A549 (cell line): ENCODE measurements around the gene HBE1. TPM values are rescaled to one million over a fixed set of nuclear protein-coding genes. Genes with fewer than 3 reads are reported as not detected.
"Not testable (repeated sequence)": the region's sequence is repeated elsewhere in the genome, so short reads cannot be mapped to it uniquely, and the experiment has no call there.

Experiments
- ATAC-seq, 2 experiments: fragments of 200-7000 bp in 1 of 2; fragments of >200 bp in 1 of 2; cut with Nextera tagmentation in 1 of 2; cut with Tn5 transposase in 1 of 2; 3 replicates each; pipeline versions ENCODE4 v1.8.0 to v1.9.1; 2018 to 2020; ENCODE audit warnings: mild to moderate bottlenecking in 1 of 2, moderate library complexity in 1 of 2
- CTCF ChIA-PET: fragments of 300-600 bp; sonication (Branson Sonifier 250); formaldehyde crosslinking; extraction: SDS; loops from one replicate; lab custom pipeline; 2021; ENCODE audit warnings: antibody characterized with exemption, inconsistent platforms; lab: Yijun Ruan, JAX
- POLR2A ChIA-PET: fragments of 350-600 bp; formaldehyde crosslinking; extraction: SDS; loops from one replicate; lab custom pipeline; 2021; ENCODE audit warnings: antibody characterized with exemption, inconsistent platforms; lab: Yijun Ruan, JAX
- DNase-seq, 2 experiments: peaks; one replicate each; pipeline versions ENCODE4 v3.0.0 to v3.0.0-alpha.2; 2011 to 2016; ENCODE audit warnings: low read depth in 1 of 2, low spot score in 1 of 2
- FAIRE-seq: peaks from 2 replicates; lab custom pipeline; 2011; peaks lifted over from hg19 to GRCh38; lab: Jason Lieb, UNC
- H3K27ac ChIP-seq, 2 experiments: fragments of >200 bp; sonication (Bioruptor Twin); formaldehyde crosslinking; 3 replicates each; pipeline ENCODE4 v1.5.1; 2016 to 2017
- H3K4me1 ChIP-seq: fragments of >200 bp; sonication (Bioruptor Twin); formaldehyde crosslinking; 3 replicates; pipeline ENCODE4 v1.6.1; 2016
- H3K4me2 ChIP-seq: fragments of >200 bp; sonication (Bioruptor Twin); formaldehyde crosslinking; 3 replicates; pipeline ENCODE4 v1.6.1; 2016
- H3K4me3 ChIP-seq: fragments of >200 bp; sonication (Bioruptor Twin); formaldehyde crosslinking; 3 replicates; pipeline ENCODE4 v1.5.1; 2016
- H3K9me3 ChIP-seq: fragments of >200 bp; sonication (Bioruptor Twin); formaldehyde crosslinking; 3 replicates; pipeline ENCODE4 v1.6.1; 2016
- CHD4 ChIP-seq: fragments of 200-600 bp; sonication (generic); IDR thresholded peaks from 2 replicates; pipeline ENCODE4 v1.6.1; 2016; ENCODE audit warnings: antibody characterized with exemption, mild to moderate bottlenecking, borderline replicate concordance
- EHF ChIP-seq: fragments of 250-450 bp; sonication (Bioruptor Pico); IDR thresholded peaks from 2 replicates; pipeline ENCODE4 v1.5.0; 2020; ENCODE audit warnings: mild to moderate bottlenecking
- EHMT2 ChIP-seq: fragments of 200-600 bp; sonication (generic); IDR thresholded peaks from 2 replicates; pipeline ENCODE4 v1.6.1; 2016; ENCODE audit warnings: antibody characterized with exemption, low read depth, mild to moderate bottlenecking, moderate library complexity
- EP300 ChIP-seq, 2 experiments: fragments of >200 bp; sonication (Bioruptor Twin); formaldehyde crosslinking; IDR thresholded peaks; 2 replicates in 1 of 2; 3 replicates in 1 of 2; pipeline ENCODE4 v1.6.1; 2016 to 2017
- ESRRA ChIP-seq: fragments of 150-350 bp; IDR thresholded peaks from 2 replicates; pipeline ENCODE4 v1.6.1; 2014; ENCODE audit warnings: mild to moderate bottlenecking, low read length, borderline replicate concordance
- FOSB ChIP-seq: fragments of 250-450 bp; sonication (Bioruptor Pico); IDR thresholded peaks from 2 replicates; pipeline ENCODE4 v1.5.0; 2020; ENCODE audit warnings: mild to moderate bottlenecking, moderate library complexity
- FOSL2 ChIP-seq, 2 experiments: fragments of 450-650 bp in 1 of 2; fragments of >200 bp in 1 of 2; sonication (Bioruptor Twin) in 1 of 2; formaldehyde crosslinking; IDR thresholded peaks; 2 replicates each; pipeline versions ENCODE4 v1.5.0 to v1.6.1; 2016 to 2020; ENCODE audit warnings: mild to moderate bottlenecking in 1 of 2, moderate library complexity in 1 of 2
- HDAC2 ChIP-seq: fragments of 200-600 bp; sonication (generic); IDR thresholded peaks from 2 replicates; pipeline ENCODE4 v1.6.1; 2016
- HEYL ChIP-seq: fragments of 250-450 bp; sonication (Bioruptor Pico); IDR thresholded peaks from 2 replicates; pipeline ENCODE4 v1.8.0; 2021; ENCODE audit warnings: mild to moderate bottlenecking, moderate library complexity
- JUNB ChIP-seq: fragments of >200 bp; sonication (Bioruptor Twin); formaldehyde crosslinking; IDR thresholded peaks from 2 replicates; pipeline ENCODE4 v1.6.1; 2016
- MAZ ChIP-seq: fragments of 150-350 bp; IDR thresholded peaks from 2 replicates; pipeline ENCODE4 v1.6.1; 2014; ENCODE audit warnings: antibody characterized with exemption, low read depth, low read length, borderline replicate concordance
- NR3C1 ChIP-seq: fragments of >200 bp; sonication (Bioruptor Twin); formaldehyde crosslinking; IDR thresholded peaks from 3 replicates; pipeline ENCODE4 v1.6.1; 2017
- RAD21 ChIP-seq, 2 experiments: fragments of >200 bp in 1 of 2; sonication (Bioruptor Twin) in 1 of 2; formaldehyde crosslinking in 1 of 2; IDR thresholded peaks in 1 of 2; conservative IDR thresholded peaks in 1 of 2; 2 replicates in 1 of 2; 3 replicates in 1 of 2; pipeline ENCODE4 v1.6.1; 2012 to 2018; ENCODE audit warnings: inconsistent platforms in 1 of 2
- RFX5 ChIP-seq: fragments of 450-650 bp; IDR thresholded peaks from 2 replicates; pipeline ENCODE4 v1.7.1; 2014; ENCODE audit warnings: antibody characterized with exemption, mild to moderate bottlenecking, moderate library complexity
- TFCP2L1 ChIP-seq: fragments of 250-450 bp; sonication (Bioruptor Pico); IDR thresholded peaks from 2 replicates; pipeline ENCODE4 v1.5.0; 2021; ENCODE audit warnings: mild to moderate bottlenecking
- TP53 ChIP-seq: fragments of 250-450 bp; sonication (Bioruptor Pico); IDR thresholded peaks from 2 replicates; pipeline ENCODE4 v1.5.0; 2021; ENCODE audit warnings: mild to moderate bottlenecking, moderate library complexity
- ZNF302 ChIP-seq: fragments of 250-450 bp; sonication (Bioruptor Pico); IDR thresholded peaks from 2 replicates; pipeline ENCODE4 v1.9.0; 2021; ENCODE audit warnings: inconsistent platforms, mild to moderate bottlenecking, moderate library complexity
- WGBS: methylation state at CpG from one replicate; pipeline ENCODE4 v1.1.6; 2017; ENCODE audit errors: missing lambda C conversion rate; 5-methylcytosine and 5-hydroxymethylcytosine counted together
- polyA minus RNA-seq: library from RNA; depleted of rRNA, polyadenylated mRNA; stranded (reverse); fragments of >200 nt; gene quantifications from 2 replicates; pipeline ENCODE4 v1.2.3, GENCODE V29; 2011; rRNA and poly(A)+ RNA removed
- polyA plus RNA-seq, 4 experiments: library from polyadenylated mRNA; depleted of rRNA in 3 of 4; stranded (reverse); fragments of >200 nt; fragmentation: RNase III in 1 of 4; extraction: RNeasy Plus Mini Kit Qiagen cat#74134 plus additional on column Dnase treatment in 1 of 4; gene quantifications; 2 replicates in 3 of 4; 3 replicates in 1 of 4; pipeline ENCODE4 v1.2.3, GENCODE V29; 2011 to 2017
- TF ChIP-seq, protein P1 (sequence below): fragments of >200 bp; sonication (Bioruptor Twin); formaldehyde crosslinking; IDR thresholded peaks from 3 replicates; pipeline ENCODE4 v1.6.1; 2016
- TF ChIP-seq, protein P2 (sequence below): fragments of >200 bp; sonication (Bioruptor Twin); formaldehyde crosslinking; IDR thresholded peaks from 2 replicates; pipeline ENCODE4 v1.6.1; 2016
- TF ChIP-seq, protein P3 (sequence below): IDR thresholded peaks from 2 replicates; pipeline ENCODE4 v1.6.1; 2012

HBE1 gene
- polyA plus RNA-seq (2011; rRNA removed) = 0.24 and 0.32 TPM in 2 replicates
- 0.10 and 0.15 TPM in 2 replicates for polyA plus RNA-seq (2012; cell fraction: cytosol; rRNA removed)
- polyA plus RNA-seq (2012; cell fraction: nucleus; rRNA removed) = 0.22 TPM in 1 of 2 replicates, not detected in the other
- 0.10 TPM in 1 of 3 replicates, not detected in the others for polyA plus RNA-seq (2017; fragmentation: RNase III; extraction: RNeasy Plus Mini Kit Qiagen cat#74134 plus additional on column Dnase treatment)
- polyA minus RNA-seq = 0.79 and 0.97 TPM in 2 replicates

DNA sequence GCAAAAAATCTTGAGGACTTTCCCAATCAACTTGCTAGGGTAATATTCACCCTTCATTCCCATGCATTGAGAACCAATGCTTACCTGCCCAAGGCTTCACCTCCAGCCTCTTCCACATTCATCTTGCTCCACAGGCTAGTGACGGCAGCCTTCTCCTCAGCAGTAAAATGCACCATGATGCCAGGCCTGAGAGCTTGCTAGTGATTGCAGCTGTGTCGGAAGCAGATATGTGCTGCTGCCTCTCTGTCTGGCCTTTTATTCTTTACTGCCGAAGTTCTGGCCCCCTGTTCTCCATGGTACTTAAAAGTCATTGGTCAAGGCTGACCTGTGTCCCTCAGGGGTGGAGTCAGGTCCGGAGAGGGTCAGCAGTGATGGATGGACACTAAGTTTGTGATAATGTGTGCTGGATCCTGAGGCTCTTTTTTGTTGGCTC is at the start of gene HBE1:
Gene HBE1 (minus strand): TSS at position 231 of the 433 bp plus-strand sequence. CDS start 55 bp downstream, at position 176.
- CTCF ChIA-PET = interaction anchor here (1.7 kb wide), 1 partner anchor 10 kb away, joined by 5 read pairs; no protein-coding TSS in a partner anchor
- POLR2A ChIA-PET = no interaction called here
- no peak for FAIRE-seq

DNA sequence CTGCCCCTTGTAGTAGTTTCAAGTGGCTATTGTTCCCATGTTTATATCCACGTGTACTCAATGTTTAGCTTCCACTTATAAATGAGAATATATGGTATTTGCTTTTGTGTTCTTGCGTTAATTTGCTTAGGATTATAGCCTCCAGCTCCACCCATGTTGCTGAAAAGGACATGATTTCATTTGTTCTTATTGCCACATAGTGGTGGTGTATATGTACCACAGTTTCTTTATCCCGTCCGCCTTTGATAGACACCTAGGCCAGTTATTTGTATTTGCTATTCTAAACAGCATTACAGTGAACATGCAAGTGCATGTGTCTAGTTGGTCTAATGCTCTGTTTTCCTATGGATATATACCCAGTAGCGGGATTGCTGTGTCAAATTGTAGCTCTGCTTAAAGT is 47.5 kb upstream of the HBE1 start:
- Histone ChIP-seq H3K4me1 (no peaks in the 10 kb centered on the region), H3K4me2 (no peak overlapping the region), H3K4me3 (no peak overlapping the region), H3K27ac (no peak overlapping the region), H3K9me3 (no peaks in the 10 kb centered on the region)
- whole genome bisulfite sequencing = 19% methylated on average over 5 of the region's 5 CpGs
- ATAC-seq = peak in 1 of 2 experiments; percentile 47; a peak in 2 of 6 replicates
- POLR2A ChIA-PET = no interaction called here
- DNase-seq = no peak
- CTCF ChIA-PET = interaction anchor here (2.1 kb wide), 1 partner anchor 27 kb away, joined by 7 read pairs; no protein-coding TSS in a partner anchor
- TF ChIP-seq NR3C1 (no peak), RAD21 (conservative IDR thresholded peaks at IDR 0.05 in 1 of 2, IDR thresholded peaks at IDR 0.05 in 1 of 2) (peak in 1 of 2 experiments; percentile 8; a peak in 1 of 5 replicates)
- no peak for FAIRE-seq

More for the DNA sequence above, at the start of gene HBE1:
- no peak within 1 kb of the TSS for H3K27ac ChIP-seq
- no peak for TF ChIP-seq EHF
- TF ChIP-seq EHMT2 = no peak
- TF ChIP-seq FOSB (CRISPR knock-in tag) = no peak
- TF ChIP-seq, protein P1, sequence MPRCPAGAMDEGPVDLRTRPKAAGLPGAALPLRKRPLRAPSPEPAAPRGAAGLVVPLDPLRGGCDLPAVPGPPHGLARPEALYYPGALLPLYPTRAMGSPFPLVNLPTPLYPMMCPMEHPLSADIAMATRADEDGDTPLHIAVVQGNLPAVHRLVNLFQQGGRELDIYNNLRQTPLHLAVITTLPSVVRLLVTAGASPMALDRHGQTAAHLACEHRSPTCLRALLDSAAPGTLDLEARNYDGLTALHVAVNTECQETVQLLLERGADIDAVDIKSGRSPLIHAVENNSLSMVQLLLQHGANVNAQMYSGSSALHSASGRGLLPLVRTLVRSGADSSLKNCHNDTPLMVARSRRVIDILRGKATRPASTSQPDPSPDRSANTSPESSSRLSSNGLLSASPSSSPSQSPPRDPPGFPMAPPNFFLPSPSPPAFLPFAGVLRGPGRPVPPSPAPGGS = no peak
- TF ChIP-seq HDAC2 = no peak
- TF ChIP-seq RFX5 = no peak
- no peak for TF ChIP-seq ESRRA
- no peak for TF ChIP-seq CHD4
- TF ChIP-seq ZNF302 (CRISPR knock-in tag) = no peak
- TF ChIP-seq HEYL = no peak
- no peak for TF ChIP-seq MAZ
- no peak for TF ChIP-seq TFCP2L1 (CRISPR knock-in tag)
- TF ChIP-seq, protein P2, sequence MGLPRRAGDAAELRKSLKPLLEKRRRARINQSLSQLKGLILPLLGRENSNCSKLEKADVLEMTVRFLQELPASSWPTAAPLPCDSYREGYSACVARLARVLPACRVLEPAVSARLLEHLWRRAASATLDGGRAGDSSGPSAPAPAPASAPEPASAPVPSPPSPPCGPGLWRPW = no peak
- no peak for TF ChIP-seq FOSL2 (IDR thresholded peaks at IDR 0.05)
- no peak for TF ChIP-seq FOSL2 (CRISPR knock-in tag; IDR thresholded peaks at IDR 0.05)
- no peak for TF ChIP-seq TP53 (CRISPR knock-in tag)
- no peak within 1 kb of the TSS for H3K4me2 ChIP-seq
- H3K4me1 ChIP-seq = no peaks in the 10 kb centered on the region
- ATAC-seq = no peak
- DNase-seq = no peak
- H3K9me3 ChIP-seq = no peaks in the 10 kb centered on the region
- no peak within 1 kb of the TSS for H3K4me3 ChIP-seq
- WGBS = 64% methylated on average over 4 of the region's 4 CpGs

DNA sequence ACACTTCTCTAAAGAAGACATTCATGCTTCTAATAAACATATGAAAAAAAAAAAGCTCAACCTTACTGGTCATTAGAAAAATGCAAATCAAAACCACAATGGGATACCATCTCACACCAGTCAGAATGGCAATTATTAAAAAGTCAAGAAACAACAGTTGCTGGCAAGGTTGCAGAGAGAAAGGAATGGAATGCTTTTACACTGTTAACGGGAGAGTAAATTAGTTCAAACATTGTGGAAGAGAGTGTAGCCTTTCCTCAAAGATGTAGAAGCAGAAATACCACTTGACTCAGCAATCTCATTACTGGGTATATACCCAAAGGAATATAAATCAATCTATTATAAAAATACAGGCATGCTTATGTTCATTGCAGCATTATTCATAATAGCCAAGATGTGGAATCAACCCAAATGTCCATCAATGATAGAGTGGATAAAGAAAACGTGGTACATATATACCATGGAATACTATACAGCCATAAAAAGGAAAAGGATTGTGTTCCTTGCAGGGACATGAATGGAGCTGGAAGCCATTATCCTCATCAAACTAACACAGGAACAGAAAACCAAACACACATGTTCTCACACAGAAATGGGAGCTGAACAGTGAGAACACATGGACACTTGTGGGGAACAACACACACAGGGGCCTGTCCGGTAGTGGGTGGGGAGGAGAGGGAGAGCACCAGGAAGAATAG is 43.7 kb upstream of the HBE1 start:
- DNase-seq, POLR2A ChIA-PET, H3K4me1 ChIP-seq, H3K4me2 ChIP-seq, FAIRE-seq, CTCF ChIA-PET, H3K27ac ChIP-seq, H3K4me3 ChIP-seq, H3K9me3 ChIP-seq, ATAC-seq: not testable (repeated sequence)
- WGBS = 30% methylated on average over 3 of the region's 3 CpGs

DNA sequence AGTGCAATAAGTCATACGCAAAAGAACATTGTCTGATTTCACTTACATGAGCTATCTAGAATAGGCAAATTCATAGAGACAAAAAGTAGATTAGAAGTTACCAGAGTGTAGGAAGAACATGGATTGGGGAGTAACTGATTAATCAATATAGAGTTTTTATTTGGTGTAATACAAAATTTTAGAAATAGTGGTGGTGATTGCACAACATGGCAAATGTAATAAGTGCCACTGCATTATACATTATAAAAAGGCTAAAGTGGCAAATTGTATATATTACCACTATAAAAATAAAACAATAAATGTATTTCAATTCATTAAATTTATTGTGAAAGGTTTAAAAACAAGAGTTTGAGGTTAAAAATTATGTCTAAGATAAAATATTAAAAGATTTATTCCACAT is 40.7 kb upstream of the HBE1 start:
- POLR2A ChIA-PET = no interaction called here
- no peak overlapping the region for H3K27ac ChIP-seq
- no peak overlapping the region for H3K4me2 ChIP-seq
- FAIRE-seq (no peak), DNase-seq (no peak), ATAC-seq (no peak)
- no peaks in the 10 kb centered on the region for H3K9me3 ChIP-seq
- 90% methylated on average over 1 of the region's 1 CpG for WGBS
- CTCF ChIA-PET = no interaction called here
- H3K4me1 ChIP-seq = no peaks in the 10 kb centered on the region
- TF ChIP-seq TFCP2L1 (CRISPR knock-in tag) (no peak), RFX5 (no peak), FOSB (CRISPR knock-in tag) (no peak), EP300 (IDR thresholded peaks at IDR 0.05) (no peak), JUNB (no peak)
- TF ChIP-seq, protein P3, sequence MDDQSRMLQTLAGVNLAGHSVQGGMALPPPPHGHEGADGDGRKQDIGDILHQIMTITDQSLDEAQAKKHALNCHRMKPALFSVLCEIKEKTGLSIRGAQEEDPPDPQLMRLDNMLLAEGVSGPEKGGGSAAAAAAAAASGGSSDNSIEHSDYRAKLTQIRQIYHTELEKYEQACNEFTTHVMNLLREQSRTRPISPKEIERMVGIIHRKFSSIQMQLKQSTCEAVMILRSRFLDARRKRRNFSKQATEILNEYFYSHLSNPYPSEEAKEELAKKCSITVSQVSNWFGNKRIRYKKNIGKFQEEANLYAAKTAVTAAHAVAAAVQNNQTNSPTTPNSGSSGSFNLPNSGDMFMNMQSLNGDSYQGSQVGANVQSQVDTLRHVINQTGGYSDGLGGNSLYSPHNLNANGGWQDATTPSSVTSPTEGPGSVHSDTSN = no peak
- H3K4me3 ChIP-seq = no peak overlapping the region
